PC-9 (cell line): ENCODE results near the gene LGI2. TPM values are rescaled to one million over a fixed set of nuclear protein-coding genes. Genes with fewer than 3 reads are reported as not detected.
"Not testable (repeated sequence)": the region's sequence is repeated elsewhere in the genome, so short reads cannot be mapped to it uniquely, and the experiment has no call there.

Experiments
- BruUV-seq: library from RNA; stranded (reverse); fragments of 400-500 nt; replicated peaks from 2 replicates; lab custom pipeline; 2021; lab: Mats Ljungman, UMichigan
- CTCF ChIA-PET: fragments of 300-600 bp; sonication (Branson Sonifier 250); formaldehyde crosslinking; loops from one replicate; lab custom pipeline; 2022; ENCODE audit warnings: antibody characterized with exemption; lab: Charles Lee
- POLR2A ChIA-PET: fragments of 300-600 bp; sonication (Branson Sonifier 250); formaldehyde crosslinking; loops from one replicate; lab custom pipeline; 2022; ENCODE audit warnings: antibody characterized with exemption; ENCODE audit not compliant: unreplicated experiment; lab: Charles Lee
- DNase-seq, 2 experiments: peaks; one replicate each; pipeline versions ENCODE4 v3.0.0 to v3.0.0-alpha.2; 2015 to 2022; ENCODE audit warnings: mixed read lengths in 1 of 2
- H2AFZ ChIP-seq: fragments of 200-600 bp; sonication (generic); 2 replicates; pipeline ENCODE4 v1.8.1; 2017; ENCODE audit warnings: antibody characterized with exemption
- H3F3A ChIP-seq: fragments of 200-600 bp; sonication (generic); 2 replicates; pipeline ENCODE4 v1.8.1; 2017; ENCODE audit warnings: antibody characterized with exemption, mild to moderate bottlenecking, low read depth; ENCODE audit not compliant: insufficient read depth
- H3K27ac ChIP-seq: fragments of 200-600 bp; sonication (generic); 2 replicates; pipeline ENCODE4 v1.6.1; 2016; ENCODE audit warnings: mixed run types
- H3K27me3 ChIP-seq: fragments of 200-600 bp; sonication (generic); 2 replicates; pipeline ENCODE4 v1.6.1; 2016; ENCODE audit warnings: low read depth, mixed run types; ENCODE audit not compliant: insufficient read depth
- H3K36me3 ChIP-seq: fragments of 200-600 bp; sonication (generic); 2 replicates; pipeline ENCODE4 v1.6.1; 2016; ENCODE audit warnings: low read depth, mixed run types
- H3K4me1 ChIP-seq: fragments of 200-600 bp; sonication (generic); replicated peaks from 2 replicates; pipeline ENCODE4 v1.6.1; 2016; ENCODE audit warnings: mixed run types; ENCODE audit not compliant: insufficient read depth
- H3K4me2 ChIP-seq: fragments of 200-600 bp; sonication (generic); 2 replicates; pipeline ENCODE4 v1.6.1; 2017; ENCODE audit warnings: mixed run types
- H3K4me3 ChIP-seq: fragments of 200-600 bp; sonication (generic); 2 replicates; pipeline ENCODE4 v1.6.1; 2016; ENCODE audit warnings: mixed run types
- H3K79me2 ChIP-seq: fragments of 200-600 bp; sonication (generic); 2 replicates; pipeline ENCODE4 v1.6.1; 2017; ENCODE audit warnings: low read depth, mixed run types
- H3K9me2 ChIP-seq: fragments of 200-600 bp; sonication (generic); 2 replicates; pipeline ENCODE4 v1.8.1; 2017; ENCODE audit warnings: mild to moderate bottlenecking; ENCODE audit not compliant: insufficient read depth
- H3K9me3 ChIP-seq: fragments of 200-600 bp; sonication (generic); 2 replicates; pipeline ENCODE4 v1.8.1; 2016; ENCODE audit warnings: low read depth; ENCODE audit not compliant: insufficient read depth
- H4K20me1 ChIP-seq: fragments of 200-600 bp; sonication (generic); 2 replicates; pipeline ENCODE4 v1.8.1; 2017; ENCODE audit not compliant: insufficient read depth
- CTCF ChIP-seq: fragments of 200-600 bp; sonication (generic); conservative IDR thresholded peaks from 2 replicates; pipeline ENCODE4 v1.6.1; 2017; ENCODE audit warnings: mixed run types, antibody characterized with exemption, mild to moderate bottlenecking, moderate library complexity
- EZH2 ChIP-seq: fragments of 200-600 bp; sonication (generic); IDR thresholded peaks from 2 replicates; pipeline ENCODE4 v1.8.0; 2017; ENCODE audit warnings: antibody characterized with exemption, low read depth
- intact Hi-C: fragments of 100-400 bp; cut with micrococcal nuclease; formaldehyde crosslinking; loops from one replicate; pipeline ENCODE4 v1.10.0; 2022; ENCODE audit not compliant: unreplicated experiment
- total RNA-seq: library from RNA; stranded (reverse); gene quantifications from 2 replicates; pipeline ENCODE4 v1.2.3, GENCODE V29; 2021

Gene LGI2
- total RNA-seq, 1 experiment from 2014 or later = not detected

- H3K9me3 ChIP-seq = no peaks in the 10 kb centered on the region
- H3K4me1 ChIP-seq = no peaks in the 10 kb centered on the region
- H2AFZ ChIP-seq = no peak overlapping the region
- no peak for DNase-seq
- no peaks in the 10 kb centered on the region for H3K36me3 ChIP-seq
- intact Hi-C loops = no loop called here
- no peak overlapping the region for H3K27ac ChIP-seq
- H3K9me2 ChIP-seq = no peaks in the 10 kb centered on the region
- H3K79me2 ChIP-seq = no peaks in the 10 kb centered on the region
- TF ChIP-seq EZH2 = no peak
- no peak for TF ChIP-seq CTCF
- CTCF ChIA-PET = no interaction called here
- POLR2A ChIA-PET = no interaction called here
- no peak overlapping the region for H3K4me2 ChIP-seq
- no peaks in the 10 kb centered on the region for H4K20me1 ChIP-seq
- no peak overlapping the region for H3K4me3 ChIP-seq
- H3K27me3 ChIP-seq = no peaks in the 10 kb centered on the region
- BruUV-seq = no TSS peak
- H3F3A ChIP-seq = no peaks in the 10 kb centered on the region
These were observed 26.6 kb upstream of the LGI2 start for GRCh38 chr4:25057299-25057698.

DNA sequence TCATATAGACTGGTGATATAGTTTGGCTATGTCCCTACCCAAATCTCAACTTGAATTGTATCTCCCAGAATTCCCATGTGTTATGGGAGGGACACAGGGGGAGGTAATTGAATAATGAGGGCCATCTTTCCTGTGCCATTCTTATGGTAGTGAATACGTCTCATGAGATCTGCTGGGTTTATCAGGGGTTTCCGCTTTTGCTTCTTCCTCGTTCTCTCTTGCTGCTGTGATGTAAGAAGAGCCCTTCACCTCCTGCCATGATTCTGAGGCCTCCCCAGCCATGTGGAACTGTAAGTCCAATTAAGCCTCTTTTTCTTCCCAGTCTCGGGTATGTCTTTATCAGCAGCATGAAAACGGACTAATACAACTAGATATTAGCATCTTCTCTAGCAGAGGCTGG, 21.3 kb upstream of the LGI2 start:
- H3K9me3 ChIP-seq, H3F3A ChIP-seq, H4K20me1 ChIP-seq, H3K4me2 ChIP-seq, DNase-seq, H3K4me1 ChIP-seq, H3K4me3 ChIP-seq, H3K9me2 ChIP-seq, H3K79me2 ChIP-seq, H3K27ac ChIP-seq, CTCF ChIA-PET, POLR2A ChIA-PET, intact Hi-C loops, H3K36me3 ChIP-seq, BruUV-seq, H2AFZ ChIP-seq: not testable (repeated sequence)
- H3K27me3 ChIP-seq = peaks cover 22% of the 10 kb centered on the region; the same call in 1 of the 2 replicates

DNA sequence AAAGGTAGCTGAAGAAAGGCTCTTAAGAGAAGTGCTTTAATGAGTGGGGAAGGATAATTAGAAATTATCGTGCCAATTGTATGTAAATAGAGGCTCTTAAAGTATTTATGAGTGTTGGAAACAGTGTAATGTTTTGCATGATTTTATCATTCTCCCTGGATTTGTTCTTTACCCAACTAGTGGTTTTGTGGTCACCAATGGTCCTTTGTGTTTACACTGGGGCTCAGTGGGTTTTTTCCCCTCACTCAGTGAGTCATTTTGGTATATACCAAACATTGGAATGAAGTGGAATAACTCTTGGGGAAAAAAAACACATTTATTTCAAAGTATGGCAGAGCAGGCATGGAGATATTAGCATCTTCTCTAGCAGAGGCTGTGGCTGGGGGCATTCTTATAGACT, 20.8 kb upstream of the LGI2 start:
- intact Hi-C loops = no loop called here
- ChIA-PET POLR2A (no interaction called here), CTCF (no interaction called here)
- no peak for DNase-seq
- no peaks in the 10 kb centered on the region for H3K36me3 ChIP-seq
- no peaks in the 10 kb centered on the region for H3K9me2 ChIP-seq
- no peak overlapping the region for H3K27ac ChIP-seq
- no peak overlapping the region for H2AFZ ChIP-seq
- H3K27me3 ChIP-seq = peaks cover 25% of the 10 kb centered on the region; the same call in 1 of the 2 replicates
- no peaks in the 10 kb centered on the region for H4K20me1 ChIP-seq
- no peaks in the 10 kb centered on the region for H3K9me3 ChIP-seq
- no peaks in the 10 kb centered on the region for H3F3A ChIP-seq
- no peak overlapping the region for H3K4me2 ChIP-seq
- no peak overlapping the region for H3K4me3 ChIP-seq
- no peaks in the 10 kb centered on the region for H3K4me1 ChIP-seq
- no peaks in the 10 kb centered on the region for H3K79me2 ChIP-seq
- no TSS peak for BruUV-seq
- no peak for TF ChIP-seq EZH2

- Histone ChIP-seq H3K27me3 (peaks cover 26% of the 10 kb centered on the region; the same call in 1 of the 2 replicates), H3K9me3 (no peaks in the 10 kb centered on the region), H4K20me1 (no peaks in the 10 kb centered on the region), H3K27ac (no peak overlapping the region), H3K36me3 (no peaks in the 10 kb centered on the region), H3K79me2 (no peaks in the 10 kb centered on the region), H2AFZ (no peak overlapping the region), H3F3A (no peaks in the 10 kb centered on the region), H3K4me1 (no peaks in the 10 kb centered on the region), H3K4me2 (no peak overlapping the region), H3K9me2 (no peaks in the 10 kb centered on the region), H3K4me3 (no peak overlapping the region)
- ChIA-PET CTCF (no interaction called here), POLR2A (no interaction called here)
- intact Hi-C loops = no loop called here
- no peak for TF ChIP-seq CTCF
- TF ChIP-seq EZH2 = no peak
- BruUV-seq = no TSS peak
- no peak for DNase-seq
These were observed 19.8 kb upstream of the LGI2 start for GRCh38 chr4:25050370-25051078.
